Right lobe of liver (tissue), 6 donors: ENCODE results near the gene RASGRF2. TPM values are rescaled to one million over a fixed set of nuclear protein-coding genes. Genes with fewer than 3 reads are reported as not detected.

ENCODE experiments used
- ATAC-seq, 4 donors: fragments of 200-7000 bp; cut with Tn5 transposase; one replicate each; pipeline ENCODE4 v1.9.1; 2020; ENCODE audit warnings: mild to moderate bottlenecking in 4 of 4, moderate library complexity in 4 of 4
- DNase-seq, 3 donors: peaks; one replicate each; pipeline ENCODE4 v3.0.0-alpha.2; 2020
- H3K27ac ChIP-seq, 3 donors: fragments of 200-600 bp; one replicate each; pipeline ENCODE4 v1.8.0; 2022
- H3K27me3 ChIP-seq, 2 donors: fragments of 200-600 bp; one replicate each; pipeline ENCODE4 v1.8.0; 2022
- H3K36me3 ChIP-seq, 4 donors: fragments of 200-600 bp; sonication (generic) in 1 of 4; one replicate each; pipeline versions ENCODE4 v1.5.1 to v1.8.0; 2017 to 2022; ENCODE audit warnings: control low read depth in 1 of 4
- H3K4me1 ChIP-seq, 4 donors: fragments of 200-600 bp; sonication (generic) in 1 of 4; one replicate each; pipeline versions ENCODE4 v1.5.1 to v1.8.0; 2017 to 2022; ENCODE audit warnings: control low read depth in 1 of 4
- H3K4me3 ChIP-seq, 3 donors: fragments of 200-600 bp; one replicate each; pipeline ENCODE4 v1.8.0; 2022
- H3K9me3 ChIP-seq, 4 donors: fragments of 200-600 bp; sonication (generic) in 1 of 4; one replicate each; pipeline versions ENCODE4 v1.5.1 to v1.8.0; 2017 to 2022; ENCODE audit warnings: control low read depth in 1 of 4
- CTCF ChIP-seq, 4 donors: fragments of 200-600 bp in 3 of 4; fragments of 450-650 bp in 1 of 4; IDR thresholded peaks; one replicate each; pipeline versions ENCODE4 v1.5.1 to v1.8.0; 2016 to 2022; ENCODE audit warnings: antibody characterized with exemption in 4 of 4, mild to moderate bottlenecking in 2 of 4
- POLR2A ChIP-seq: fragments of 450-650 bp; IDR thresholded peaks from one replicate; pipeline ENCODE4 v1.6.1; 2017; ENCODE audit warnings: antibody characterized with exemption, mild to moderate bottlenecking
- WGBS: methylation state at CpG from one replicate; pipeline ENCODE4 v1.1.6; 2018; ENCODE audit warnings: low coverage, low lambda C conversion rate; ENCODE audit not compliant: insufficient coverage; ENCODE audit errors: missing lambda C conversion rate; 5-methylcytosine and 5-hydroxymethylcytosine counted together
- intact Hi-C, 2 donors: fragments of 100-400 bp; cut with DNase I; formaldehyde crosslinking; loops; one replicate each; pipeline versions ENCODE4 v1.11.2 to v1.14.1; 2022
- total RNA-seq, 6 experiments: library from RNA; depleted of rRNA in 2 of 6; stranded (reverse); fragments of >200 nt in 2 of 6; fragmentation: NEBNext Ultra II Directional in 3 of 6; extraction: Animal tissue kit (Norgen Biotek cat#: 25700) in 3 of 6; gene quantifications; one replicate each; pipeline versions ENCODE4 v1.1.0 to v1.2.4, GENCODE V29; 2016 to 2023
- donor health status: DM: no; HTN: yes; CAD: no.
- donor health status: DM: no; HTN: no; CAD: no.
- donor health status: DM: no; HTN: no; CAD: no.
- donor health status: DM: no; HTN: yes; CAD: no.
- donor health status: DM: no; HTN: yes; CAD: no.

The RASGRF2 gene
- total RNA-seq, 6 experiments from 2014 or later, result 0.20 to 0.61 (median 0.36) TPM

- DNase-seq (no peak), ATAC-seq (no peak)
- intact Hi-C loops, result no loop called here
- H3K36me3 ChIP-seq, result no peaks in the 10 kb centered on the region
- no peak overlapping the region for H3K27ac ChIP-seq
- no peaks in the 10 kb centered on the region for H3K27me3 ChIP-seq
- TF ChIP-seq CTCF (IDR thresholded peaks at IDR 0.05), result no peak
- no peak for TF ChIP-seq POLR2A
- H3K4me3 ChIP-seq, result no peak overlapping the region
- WGBS, result 52% methylated on average over 7 of the region's 8 CpGs
- no peaks in the 10 kb centered on the region for H3K9me3 ChIP-seq
- H3K4me1 ChIP-seq, result no peaks in the 10 kb centered on the region
Observed at GRCh38 chr5:81006947-81007636, 46.9 kb downstream of the RASGRF2 start.

GRCh38 chr5:81007637-81008027, 47.5 kb downstream of the RASGRF2 start:
- Histone ChIP-seq H3K9me3 (no peaks in the 10 kb centered on the region), H3K4me3 (no peak overlapping the region), H3K36me3 (no peaks in the 10 kb centered on the region), H3K27me3 (no peaks in the 10 kb centered on the region), H3K4me1 (no peaks in the 10 kb centered on the region), H3K27ac (no peak overlapping the region)
- intact Hi-C loops, result no loop called here
- DNase-seq (no peak), ATAC-seq (no peak)
- TF ChIP-seq CTCF (IDR thresholded peaks at IDR 0.05) (no peak), POLR2A (no peak)
- WGBS, result 58% methylated on average over 4 of the region's 5 CpGs

GRCh38 chr5:81010336-81011169, 50.4 kb downstream of the RASGRF2 start:
- no peaks in the 10 kb centered on the region for H3K27me3 ChIP-seq
- H3K36me3 ChIP-seq, result no peaks in the 10 kb centered on the region
- DNase-seq (no peak), ATAC-seq (no peak)
- no peaks in the 10 kb centered on the region for H3K9me3 ChIP-seq
- 92% methylated on average over 5 of the region's 5 CpGs for WGBS
- H3K4me3 ChIP-seq, result no peak overlapping the region
- no peaks in the 10 kb centered on the region for H3K4me1 ChIP-seq
- no peak for TF ChIP-seq CTCF (IDR thresholded peaks at IDR 0.05)
- TF ChIP-seq POLR2A, result no peak
- intact Hi-C loops, result no loop called here
- H3K27ac ChIP-seq, result no peak overlapping the region

GRCh38 chr5:81014348-81014747, 54.2 kb downstream of the RASGRF2 start:
- no peak for TF ChIP-seq CTCF (IDR thresholded peaks at IDR 0.05)
- TF ChIP-seq POLR2A, result no peak
- Histone ChIP-seq H3K27me3 (no peaks in the 10 kb centered on the region), H3K4me3 (no peak overlapping the region), H3K4me1 (no peaks in the 10 kb centered on the region), H3K36me3 (no peaks in the 10 kb centered on the region), H3K9me3 (no peaks in the 10 kb centered on the region), H3K27ac (no peak overlapping the region)
- DNase-seq, result no peak
- no peak for ATAC-seq
- 77% methylated on average over 3 of the region's 3 CpGs for WGBS
- intact Hi-C loops, result no loop called here
